NCI-H748 treated with DMSO at 0.1 percent for 48 hours (cell line): Measurements from ENCODE around the gene YWHAQ.
"Not testable (repeated sequence)": the region's sequence is repeated elsewhere in the genome, so short reads cannot be mapped to it uniquely, and the experiment has no call there.

ENCODE experiments used
- DNase-seq: peaks from one replicate; lab custom pipeline; 2025; lab: John Stamatoyannopoulos, UW

Gene YWHAQ

GRCh38 chr2:9631878-9632700 lies 1.3 kb upstream of the YWHAQ start:
- peak; percentile 16 for DNase-seq

GRCh38 chr2:9631553-9631819 lies 689 bp upstream of the YWHAQ start:
- DNase-seq, result no peak

- DNase-seq, result peak; percentile 54
Measured at GRCh38 chr2:9630117-9630735, 571 bp downstream of the YWHAQ start.

- peak; percentile 26 for DNase-seq
Measured at GRCh38 chr2:9629222-9630116, 1.3 kb downstream of the YWHAQ start.

GRCh38 chr2:9627310-9627709 lies 3.5 kb downstream of the YWHAQ start:
- no peak for DNase-seq

- DNase-seq, result no peak
Measured at GRCh38 chr2:9623151-9623550, 7.6 kb downstream of the YWHAQ start.

GRCh38 chr2:9621655-9622054 lies 9.1 kb downstream of the YWHAQ start:
- DNase-seq, result not testable (repeated sequence)

- DNase-seq, result no peak
Measured at GRCh38 chr2:9618410-9618809, 12.4 kb downstream of the YWHAQ start.

GRCh38 chr2:9617749-9618148 lies 13.0 kb downstream of the YWHAQ start:
- DNase-seq, result no peak

- DNase-seq, result no peak
Measured at GRCh38 chr2:9617296-9617695, 13.5 kb downstream of the YWHAQ start.

- DNase-seq, result no peak
Measured at GRCh38 chr2:9614562-9614961, 16.2 kb downstream of the YWHAQ start.

- no peak for DNase-seq
Measured at GRCh38 chr2:9613291-9613690, 17.5 kb downstream of the YWHAQ start.

GRCh38 chr2:9611549-9611912 lies 19.3 kb downstream of the YWHAQ start:
- DNase-seq, result not testable (repeated sequence)

- DNase-seq, result no peak
Measured at GRCh38 chr2:9610781-9611548, 19.8 kb downstream of the YWHAQ start.

- DNase-seq, result not testable (repeated sequence)
Measured at GRCh38 chr2:9608491-9608890, 22.3 kb downstream of the YWHAQ start.

- DNase-seq, result no peak
Measured at GRCh38 chr2:9602412-9602811, 28.4 kb downstream of the YWHAQ start.

- DNase-seq, result no peak
Measured at GRCh38 chr2:9601397-9601796, 29.4 kb downstream of the YWHAQ start.

GRCh38 chr2:9599430-9599829 lies 31.4 kb downstream of the YWHAQ start:
- no peak for DNase-seq

- no peak for DNase-seq
Measured at GRCh38 chr2:9596621-9597311, 34.0 kb downstream of the YWHAQ start.

GRCh38 chr2:9595746-9596145 lies 35.1 kb downstream of the YWHAQ start:
- no peak for DNase-seq

- DNase-seq, result not testable (repeated sequence)
Measured at GRCh38 chr2:9595256-9595655, 35.5 kb downstream of the YWHAQ start.
